ENCODE data around the gene FOXJ3. TPM values are rescaled to one million over a fixed set of nuclear protein-coding genes. Genes with fewer than 3 reads are reported as not detected.
A peak's percentile ranks its signal among the peaks of the same experiment; 100 is the strongest.

Gene FOXJ3
- total and polyA plus RNA-seq, 2 of the 8 experiments (the other 6 are each of a cell fraction or from before 2014, with no cell fraction given): 48.6 to 51.9 TPM

GRCh38 chr1:42334240-42335049, 590 bp downstream of the FOXJ3 start:
- Histone ChIP-seq H2BK12ac (ENCODE audit: low read depth, low read length) (no peak overlapping the region; the same call in 1 of the 2 replicates), H3K79me2 (ENCODE audit: control insufficient read depth in 1 of 2, insufficient read depth in 2 of 2, low read length in 2 of 2) (peaks cover 34 to 51% of the 10 kb centered on the region in 2 experiments), H3K4ac (replicated peaks; ENCODE audit: insufficient read length, low read depth, low read length) (peak overlapping the region; percentile 81), H3K23ac (ENCODE audit: insufficient read length) (no peak overlapping the region), H2AK5ac (ENCODE audit: low read depth, low read length) (no peak overlapping the region), H3K56ac (replicated peaks; ENCODE audit: insufficient read length, low read depth, low read length) (peak overlapping the region; percentile 62), H3K14ac (ENCODE audit: insufficient read length) (no peak overlapping the region), H3K4me3 (ENCODE audit: extremely low read depth in 1 of 4, insufficient read depth in 2 of 4, low read depth in 3 of 4, low read length in 4 of 4) (peak overlapping the region; percentile 85 to 94 (median 92)), H2BK20ac (ENCODE audit: low read length) (no peak overlapping the region), H3K4me1 (replicated peaks in 1 of 4; ENCODE audit: control insufficient read depth in 3 of 4, insufficient read depth in 4 of 4, low read length in 3 of 4) (peaks cover 0 to 3% (median 0%) of the 10 kb centered on the region in 4 experiments; a peak in 5 of 7 replicates), H4K91ac (replicated peaks; ENCODE audit: insufficient read length, low read length) (peak overlapping the region; percentile 80), H3K27ac (ENCODE audit: low read depth, low read length) (peak overlapping the region; percentile 94), H3K27me3 (replicated peaks in 1 of 4; ENCODE audit: control insufficient read depth in 3 of 4, extremely low read depth in 1 of 4, insufficient read depth in 3 of 4, low read length in 3 of 4) (no peaks in the 10 kb centered on the region), H3K4me2 (ENCODE audit: insufficient read depth in 1 of 2, low read depth in 2 of 2, low read length in 2 of 2) (peak overlapping the region; percentile 73 to 90), H4K20me1 (replicated peaks in 1 of 2; ENCODE audit: control insufficient read depth in 1 of 2, insufficient read depth in 2 of 2, low read length in 2 of 2) (peaks cover under 1 to 9% of the 10 kb centered on the region in 2 experiments), H3K36me3 (ENCODE audit: control insufficient read depth in 2 of 4, insufficient read depth in 4 of 4, low read length in 3 of 4) (no peaks in the 10 kb centered on the region), H3K79me1 (ENCODE audit: low read depth, low read length) (no peaks in the 10 kb centered on the region), H3K23me2 (ENCODE audit: low read depth, low read length) (peaks cover 7% of the 10 kb centered on the region), H3K9me3 (ENCODE audit: insufficient read depth in 2 of 2, low read depth in 1 of 2, low read length in 1 of 2) (no peaks in the 10 kb centered on the region), H3K9ac (replicated peaks in 1 of 4; ENCODE audit: extremely low read depth in 1 of 4, low read depth in 3 of 4, low read length in 3 of 4) (peak overlapping the region; percentile 75 to 97 (median 88)), H2BK120ac (replicated peaks; ENCODE audit: low read depth, low read length) (no peak overlapping the region), H3K18ac (ENCODE audit: extremely low read depth, low read length) (peak overlapping the region; percentile 86), H4K5ac (ENCODE audit: insufficient read length, low read depth, low read length) (peak overlapping the region; percentile 66), H2AFZ (ENCODE audit: low read length) (no peak overlapping the region), H4K8ac (ENCODE audit: extremely low read depth, insufficient read depth, low read length) (peak overlapping the region; percentile 90), H2BK15ac (ENCODE audit: low read length) (0 out of 2 replicates have a peak overlapping the region, but pooled peaks have one; percentile 46), H2BK5ac (ENCODE audit: low read depth, low read length) (peak overlapping the region; percentile 94)
- ChIA-PET CTCF (ENCODE audit: partially characterized antibody) (no interaction called here), POLR2A (ENCODE audit: partially characterized antibody) (interaction anchor here (1.1 to 1.2 kb wide), 3 partner anchors 12 to 21 kb away, joined by 3 to 5 read pairs (median 4); no protein-coding TSS in a partner anchor)
- FAIRE-seq (no peak), DNase-seq (ENCODE audit: low read depth in 1 of 2, low spot score in 2 of 2) (peak in 1 of 2 experiments; percentile 78)
- WGBS, 2 experiments (ENCODE audit: extremely low coverage in 1 of 2, insufficient coverage in 1 of 2, insufficient read length in 1 of 2, insufficient replicate concordance in 2 of 2, low coverage in 1 of 2, low lambda C conversion rate in 2 of 2, missing lambda C conversion rate in 1 of 2): 0% methylated on average over 25 of the region's 58 CpGs; no CpG with 5 or more reads in 1 of the 2 experiments
- TF ChIP-seq TAF1 (IDR thresholded peaks at IDR 0.05; ENCODE audit: low read depth, low read length) (no peak), RNF2 (IDR thresholded peaks at IDR 0.05; ENCODE audit: borderline replicate concordance, low read depth, low read length, missing control alignments, poor library complexity, severe bottlenecking) (no peak), E2F6 (IDR thresholded peaks at IDR 0.05) (peak; percentile 61), KDM5A (IDR thresholded peaks at IDR 0.05; ENCODE audit: low read length) (no peak), ATF3 (IDR thresholded peaks at IDR 0.05; ENCODE audit: insufficient read depth, low read depth, low read length) (no peak), RFX5 (IDR thresholded peaks at IDR 0.05; ENCODE audit: borderline replicate concordance, low read depth, low read length) (no peak), HDAC6 (IDR thresholded peaks at IDR 0.05; ENCODE audit: low read depth, low read length) (no peak), POLR2A (IDR thresholded peaks at IDR 0.05; ENCODE audit: control extremely low read depth in 1 of 2, low read depth in 2 of 2, low read length in 2 of 2) (peak in 1 of 2 experiments; percentile 27; a peak in 2 of 3 replicates), TBP (IDR thresholded peaks at IDR 0.05; ENCODE audit: low read depth, low read length) (peak; percentile 39; the same call in 1 of the 2 replicates), CREB1 (IDR thresholded peaks at IDR 0.05) (no peak), KDM1A (IDR thresholded peaks at IDR 0.05; ENCODE audit: borderline replicate concordance, low read length) (no peak)

Measured in H1 (cell line).